CD4-positive, alpha-beta T cell treated with Interferon gamma for 1 hour (primary cell): ENCODE data around the gene KRTAP2-1.
"Not testable (repeated sequence)": the region's sequence is repeated elsewhere in the genome, so short reads cannot be mapped to it uniquely, and the experiment has no call there.

Experiments used
- DNase-seq: peaks from one replicate; pipeline ENCODE4 v3.0.0-alpha.2; 2020

Gene KRTAP2-1

DNA sequence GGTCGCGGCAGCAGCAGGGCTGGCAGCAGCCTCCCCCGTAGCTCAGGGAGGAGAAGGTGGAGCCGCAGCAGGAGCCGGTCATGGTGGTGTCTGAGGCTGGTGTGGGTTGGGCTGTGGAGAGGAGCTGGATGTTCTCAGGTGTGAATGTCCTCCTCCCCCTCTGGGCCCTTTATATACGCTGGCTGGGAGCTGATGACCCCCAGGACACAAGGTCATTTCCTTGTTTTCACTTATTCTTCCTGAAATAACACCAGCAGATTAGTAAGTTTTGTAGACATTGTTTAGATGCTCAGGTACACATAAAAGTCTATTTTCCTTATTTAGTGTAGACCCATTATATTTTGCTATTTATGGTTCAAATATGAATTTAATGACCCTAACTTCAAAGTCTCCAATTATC is 8.0 kb upstream of the KRTAP2-1 start, which contains the start of gene KRTAP2-2:
Gene KRTAP2-2 (minus strand): TSS at position 101 of the 400 bp plus-strand sequence. CDS start 19 bp downstream, at position 82.
- not testable (repeated sequence) for DNase-seq

DNA sequence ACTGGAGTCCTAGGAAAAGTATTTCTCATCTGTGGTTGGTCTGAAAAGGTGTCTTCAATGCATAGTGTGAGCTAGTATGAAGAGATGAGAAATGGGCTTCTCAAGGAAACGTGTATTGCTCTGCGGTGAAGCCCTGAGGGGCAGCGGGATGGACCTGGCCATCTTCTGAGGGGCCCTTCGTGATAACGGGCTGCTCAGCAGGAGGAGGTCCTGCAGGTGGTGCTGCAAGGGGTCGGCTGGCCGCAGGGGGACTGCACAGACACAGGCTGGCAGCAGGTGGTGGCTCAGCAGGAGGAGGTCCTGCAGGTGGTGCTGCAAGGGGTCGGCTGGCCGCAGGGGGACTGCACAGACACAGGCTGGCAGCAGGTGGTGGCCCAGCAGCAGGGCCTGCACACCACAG is 7.4 kb upstream of the KRTAP2-1 start:
- DNase-seq: not testable (repeated sequence)

DNA sequence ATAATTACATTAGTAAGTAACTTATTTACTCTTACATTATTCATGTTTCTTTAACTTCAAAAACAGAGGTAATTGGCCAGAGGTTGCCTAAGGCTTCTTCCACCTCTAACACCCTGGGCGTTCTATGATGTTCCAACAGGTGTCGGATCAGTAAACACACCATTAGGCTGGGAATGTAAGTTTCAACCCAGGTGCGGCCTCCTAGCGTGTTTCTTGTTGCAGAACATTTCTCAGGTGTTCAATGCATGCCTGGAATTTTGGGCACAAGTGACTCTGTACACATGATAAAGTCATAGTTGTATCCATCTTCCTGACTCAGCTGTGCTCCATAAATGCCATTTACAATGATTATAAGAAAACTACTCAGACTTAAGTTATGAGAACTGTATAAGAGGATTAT is 6.9 kb upstream of the KRTAP2-1 start:
- DNase-seq: no peak

DNA sequence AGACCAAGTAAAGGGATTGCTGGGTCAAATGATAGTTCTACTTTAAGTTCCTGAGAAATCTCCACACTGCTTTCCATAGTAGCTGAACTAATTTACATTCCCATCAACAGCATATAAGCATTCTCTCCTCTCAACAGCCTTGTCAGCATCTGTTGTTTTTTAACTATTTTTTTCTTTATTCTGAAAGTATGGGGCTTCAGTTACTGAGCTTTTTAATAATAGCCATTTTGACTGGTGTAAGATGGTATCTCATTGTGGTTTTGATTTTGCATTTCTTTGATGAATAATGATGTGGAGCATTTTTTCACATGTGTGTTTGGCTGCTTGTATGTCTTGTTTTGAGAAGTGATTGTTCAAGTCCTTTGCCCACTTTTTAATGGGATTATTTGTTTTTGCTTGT is 5.5 kb upstream of the KRTAP2-1 start:
- DNase-seq: no peak

DNA sequence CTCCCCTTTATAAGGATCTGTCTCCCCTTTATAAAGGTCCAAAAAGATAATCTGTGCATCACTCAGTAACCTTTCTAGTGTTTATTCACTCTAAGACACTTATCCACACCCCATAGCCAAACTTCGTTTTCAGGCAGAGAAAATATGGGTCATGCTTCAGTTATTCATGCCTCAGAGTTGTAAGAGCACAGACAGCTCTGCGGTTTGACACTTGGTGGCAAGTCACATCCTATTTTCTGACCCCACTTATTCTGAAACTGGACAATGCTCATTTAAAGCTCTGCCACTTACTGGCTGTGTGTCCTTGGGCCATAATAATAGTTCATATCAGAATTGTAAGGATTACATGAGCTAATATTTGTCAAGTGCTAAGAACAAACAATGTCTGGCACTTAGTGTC is 2.0 kb upstream of the KRTAP2-1 start:
- no peak for DNase-seq

DNA sequence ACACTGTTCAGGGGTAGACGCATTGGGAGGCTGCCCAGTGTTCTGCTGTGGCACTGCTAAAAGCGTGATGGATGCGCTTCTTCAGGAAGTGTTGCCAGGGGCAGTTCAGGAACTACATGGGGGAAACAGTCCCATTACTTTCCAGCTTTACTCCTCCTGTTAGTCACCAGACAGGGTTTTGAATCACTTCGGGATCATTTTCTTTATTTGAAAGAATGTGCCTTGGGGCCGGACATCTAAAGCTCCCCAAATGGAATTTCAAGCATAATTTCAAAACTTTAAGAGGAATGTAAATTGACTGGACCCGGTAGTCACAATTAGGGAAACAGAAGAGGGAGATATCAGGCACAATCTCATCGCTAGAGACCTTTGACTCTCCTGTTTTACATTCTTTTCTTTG is 1.3 kb upstream of the KRTAP2-1 start:
- DNase-seq: no peak

DNA sequence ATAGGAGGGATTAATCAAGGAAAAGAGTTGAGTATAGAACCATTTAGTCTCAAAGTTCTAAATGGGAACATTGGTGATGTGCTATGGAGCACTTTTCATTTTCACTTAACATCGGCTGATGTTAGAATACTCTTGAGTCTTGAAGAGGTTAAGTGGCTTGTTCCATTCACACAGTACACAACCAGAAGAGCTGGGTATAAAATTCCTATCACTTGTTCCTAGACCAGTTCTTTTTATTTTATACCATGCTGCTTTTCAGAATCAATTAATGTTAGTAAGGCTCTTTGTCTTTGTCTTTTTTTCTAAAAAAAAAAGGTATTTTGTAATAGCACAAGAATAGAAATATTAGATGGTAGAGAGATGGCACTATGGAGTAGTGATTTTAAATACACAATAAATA is 4.2 kb downstream of the KRTAP2-1 start:
- no peak for DNase-seq

DNA sequence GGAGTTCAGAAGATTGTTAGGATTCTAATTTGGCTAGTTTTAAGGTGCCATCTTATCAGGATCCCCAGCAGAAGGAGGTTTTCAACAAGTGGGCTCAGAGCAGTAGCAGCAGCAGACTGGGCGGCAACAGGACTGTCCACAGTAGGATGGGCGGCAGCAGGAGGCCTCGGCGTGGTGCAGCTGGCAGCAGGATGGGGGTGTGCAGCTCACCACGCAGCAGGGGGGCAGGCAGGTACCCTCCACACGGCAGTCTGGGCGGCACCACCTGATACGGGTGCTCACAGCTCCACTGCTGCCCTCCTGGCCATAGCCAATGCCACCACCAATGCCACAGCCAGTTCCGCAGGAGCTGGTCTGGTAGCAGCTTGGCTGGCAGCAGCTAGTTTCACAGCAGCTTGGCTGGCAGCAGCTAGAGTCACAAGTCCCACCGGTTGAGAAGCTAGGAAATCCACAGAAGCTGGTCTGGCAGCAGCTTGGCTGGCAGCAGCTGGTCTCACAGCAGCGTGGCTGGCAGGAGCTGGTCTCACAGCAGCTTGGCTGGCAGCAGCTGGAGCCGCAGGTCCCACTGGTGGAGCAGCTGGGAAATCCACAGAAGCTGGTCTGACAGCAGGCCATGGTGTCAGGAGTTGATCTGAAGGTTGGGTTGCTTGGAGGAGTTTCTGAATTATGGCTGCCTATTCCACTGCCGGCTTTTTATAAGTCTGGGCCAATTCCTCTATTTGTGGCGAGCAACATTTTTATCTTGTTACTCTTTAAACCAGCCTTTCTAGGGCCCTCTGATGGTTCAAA is 6.1 kb downstream of the KRTAP2-1 start, which contains the start of gene KRTAP1-1:
Gene KRTAP1-1 (minus strand): TSS at position 668 of the 789 bp plus-strand sequence. CDS start 53 bp downstream, at position 615.
- not testable (repeated sequence) for DNase-seq

DNA sequence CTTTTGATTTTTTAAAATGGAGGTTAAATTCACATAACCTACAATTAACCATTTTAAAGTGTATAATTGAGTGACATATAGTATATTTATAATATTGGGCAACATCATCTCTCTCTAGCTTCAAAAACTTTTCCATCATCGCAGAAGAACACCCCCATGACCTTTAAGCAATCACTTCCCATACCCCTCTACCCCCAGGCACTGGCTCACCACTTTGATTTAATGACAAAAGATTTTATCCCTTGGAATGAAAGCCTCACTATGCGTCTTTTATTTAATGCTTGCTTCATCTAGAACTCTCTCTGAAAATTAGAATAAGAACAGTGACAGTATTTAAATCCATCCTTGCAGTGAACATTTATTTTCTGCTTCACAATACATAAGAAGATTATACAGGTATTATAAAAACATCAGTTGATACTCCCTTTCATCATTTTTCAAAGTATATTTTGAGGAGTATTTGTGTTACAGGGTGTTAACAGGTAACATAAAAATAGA is 9.2 kb downstream of the KRTAP2-1 start:
- DNase-seq: no peak

DNA sequence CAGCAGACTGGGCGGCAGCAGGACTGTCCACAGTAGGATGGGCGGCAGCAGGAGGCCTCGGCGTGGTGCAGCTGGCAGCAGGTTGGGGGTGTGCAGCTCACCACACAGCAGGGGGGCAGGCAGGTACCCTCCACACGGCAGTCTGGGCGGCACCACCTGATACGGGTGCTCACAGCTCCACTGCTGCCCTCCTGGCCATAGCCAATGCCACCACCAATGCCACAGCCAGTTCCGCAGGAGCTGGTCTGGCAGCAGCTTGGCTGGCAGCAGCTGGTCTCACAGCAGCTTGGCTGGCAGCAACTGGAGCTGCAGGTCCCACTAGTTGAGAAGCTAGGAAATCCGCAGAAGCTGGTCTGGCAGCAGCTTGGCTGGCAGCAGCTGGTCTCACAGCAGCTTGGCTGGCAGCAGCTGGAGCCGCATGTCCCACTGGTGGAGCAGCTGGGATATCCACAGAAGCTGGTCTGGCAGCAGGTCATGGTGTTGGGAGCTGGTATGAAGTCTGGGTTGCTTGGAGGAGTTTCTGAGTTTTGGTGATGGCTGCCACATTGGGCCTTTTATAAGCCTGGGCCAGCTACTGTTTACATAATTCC is 12.7 kb downstream of the KRTAP2-1 start, which contains the start of gene KRTAP1-3:
Gene KRTAP1-3 (minus strand): TSS at position 529 of the 590 bp plus-strand sequence. CDS start 53 bp downstream, at position 476.
- not testable (repeated sequence) for DNase-seq

DNA sequence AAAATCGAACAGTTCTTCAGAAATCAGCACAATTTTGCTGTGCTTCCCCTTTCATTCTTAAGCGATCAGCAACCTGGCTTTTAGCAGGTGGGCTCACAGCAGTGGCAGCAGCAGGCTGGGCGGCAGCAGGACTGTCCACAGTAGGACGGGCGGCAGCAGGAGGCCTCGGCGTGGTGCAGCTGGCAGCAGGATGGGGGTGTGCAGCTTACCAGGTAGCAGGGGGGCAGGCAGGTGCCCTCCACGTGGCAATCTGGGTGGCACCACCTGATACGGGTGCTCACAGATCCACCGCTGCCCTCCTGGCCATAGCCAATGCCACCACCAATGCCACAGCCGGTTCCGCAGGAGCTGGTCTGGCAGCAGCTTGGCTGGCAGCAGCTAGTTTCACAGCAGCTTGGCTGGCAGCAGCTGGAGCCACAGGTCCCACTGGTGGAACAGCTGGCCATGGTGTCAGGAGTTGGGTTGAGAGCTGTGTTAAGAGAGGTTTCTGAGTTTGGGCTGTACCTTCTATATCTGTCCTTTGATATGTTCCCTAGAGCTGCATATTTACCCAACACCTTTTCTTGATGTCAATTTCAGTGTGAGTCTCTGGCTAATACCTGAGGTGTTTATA is 17.4 kb downstream of the KRTAP2-1 start, which contains the start of gene KRTAP1-4:
Gene KRTAP1-4 (minus strand): TSS at position 563 of the 613 bp plus-strand sequence. CDS start 117 bp downstream, at position 446.
- no peak for DNase-seq

DNA sequence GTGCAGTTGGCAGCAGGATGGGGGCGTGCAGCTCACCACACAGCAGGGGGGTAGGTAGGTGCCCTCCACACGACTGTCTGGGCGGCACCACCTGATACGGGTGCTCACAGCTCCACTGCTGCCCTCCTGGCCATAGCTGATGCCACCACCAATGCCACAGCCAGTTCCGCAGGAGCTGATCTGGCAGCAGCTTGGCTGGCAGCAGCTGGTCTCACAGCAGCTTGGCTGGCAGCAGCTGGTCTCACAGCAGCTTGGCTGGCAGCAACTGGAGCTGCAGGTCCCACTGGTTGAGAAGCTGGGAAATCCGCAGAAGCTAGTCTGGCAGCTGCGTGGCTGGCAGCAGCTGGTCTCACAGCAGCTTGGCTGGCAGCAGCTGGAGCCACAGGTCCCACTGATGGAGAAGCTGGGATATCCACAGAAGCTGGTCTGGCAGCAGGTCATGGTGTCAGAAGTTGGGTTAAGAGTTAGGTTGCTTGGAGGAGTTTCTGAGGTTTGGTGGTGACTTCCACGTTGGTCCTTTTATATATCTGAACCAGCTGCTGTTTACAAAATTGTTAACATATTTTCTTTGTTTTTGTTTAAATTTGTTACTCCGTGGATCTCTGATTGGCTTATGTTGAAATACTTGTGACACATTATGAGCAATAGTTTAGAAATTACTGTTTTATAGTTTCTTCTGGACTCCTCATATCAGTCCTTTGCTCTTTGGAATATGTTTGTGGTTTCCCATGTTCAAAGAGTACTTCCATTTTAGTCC is 20.2 kb downstream of the KRTAP2-1 start, which contains the start of gene KRTAP1-5:
Gene KRTAP1-5 (minus strand): TSS at position 494 of the 757 bp plus-strand sequence. CDS start 53 bp downstream, at position 441.
- DNase-seq: no peak

DNA sequence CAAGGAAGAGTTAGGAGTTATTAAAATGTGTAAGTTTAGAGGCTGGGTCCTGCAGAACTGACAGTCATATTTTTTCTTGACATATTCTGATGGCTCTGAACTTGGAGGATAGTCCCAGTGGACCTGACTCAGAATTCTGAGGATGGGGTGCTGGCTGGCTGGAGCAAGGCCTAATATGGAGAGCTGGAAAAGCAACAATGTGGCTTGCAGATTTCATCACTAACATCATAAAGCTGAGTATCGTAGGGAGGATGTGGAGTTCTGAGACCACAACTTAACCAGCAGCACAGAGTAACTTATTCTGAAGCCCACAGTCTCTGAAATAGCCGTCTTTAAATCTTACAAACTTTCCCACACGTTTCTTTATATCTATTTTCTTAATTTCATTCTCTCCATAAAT is 22.4 kb downstream of the KRTAP2-1 start:
- DNase-seq: no peak

DNA sequence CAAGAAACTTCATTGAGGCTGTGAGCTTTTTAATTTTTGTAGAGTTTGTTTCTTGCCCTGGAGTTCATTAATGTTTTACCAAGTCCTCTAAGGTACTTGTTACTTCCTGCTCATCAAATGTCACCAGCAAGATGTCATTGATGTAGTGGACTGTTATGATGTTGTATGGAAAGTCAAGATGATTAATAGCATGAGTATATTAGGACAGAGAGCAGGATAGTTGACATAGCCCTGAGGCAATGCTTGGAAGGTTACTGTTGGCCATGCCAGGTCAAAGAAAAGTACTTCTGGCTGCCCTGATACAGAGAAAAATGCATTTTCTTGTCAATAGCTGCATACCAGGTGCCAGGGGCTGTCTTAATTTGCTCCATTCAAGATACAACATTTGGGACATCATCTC is 26.8 kb downstream of the KRTAP2-1 start:
- DNase-seq: no peak

DNA sequence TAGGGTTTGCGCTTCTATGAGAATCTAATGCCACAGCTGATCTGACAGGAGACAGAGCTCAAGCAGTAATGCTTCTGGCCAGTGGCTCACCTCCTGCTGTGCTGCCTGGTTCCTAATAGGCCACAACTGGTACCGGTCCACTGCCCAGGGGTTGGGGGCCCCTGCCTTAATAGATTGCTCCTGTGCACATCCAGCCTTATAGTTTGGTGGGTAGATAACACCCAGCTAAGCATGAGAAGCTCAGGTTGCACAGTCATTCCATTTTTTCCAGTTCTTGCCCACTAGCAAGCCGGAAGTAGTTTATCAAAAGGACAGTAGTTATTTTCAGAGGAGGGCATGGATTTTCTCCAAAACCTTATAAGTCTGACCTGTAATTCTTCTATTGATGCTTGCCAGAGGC is 27.7 kb downstream of the KRTAP2-1 start:
- DNase-seq: no peak

DNA sequence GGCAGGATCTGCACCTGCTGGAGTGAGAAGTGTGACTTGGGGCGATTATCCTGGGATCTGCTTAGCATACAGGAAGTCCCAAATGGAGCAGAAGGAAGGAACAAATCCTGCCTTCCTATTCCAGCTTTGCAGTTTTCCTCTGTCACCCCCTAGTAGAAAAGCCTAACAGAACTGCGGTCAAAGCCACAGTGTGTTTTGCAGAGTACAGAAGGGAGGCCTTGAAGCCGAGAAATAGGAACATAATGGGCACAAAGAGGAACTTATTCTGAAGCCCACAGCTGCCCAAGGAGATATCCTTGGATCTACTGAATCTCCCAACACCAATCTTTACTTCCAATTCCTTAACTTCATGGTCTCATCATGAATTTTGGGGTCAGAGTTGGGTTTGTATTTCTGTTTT is 28.6 kb downstream of the KRTAP2-1 start:
- no peak for DNase-seq

DNA sequence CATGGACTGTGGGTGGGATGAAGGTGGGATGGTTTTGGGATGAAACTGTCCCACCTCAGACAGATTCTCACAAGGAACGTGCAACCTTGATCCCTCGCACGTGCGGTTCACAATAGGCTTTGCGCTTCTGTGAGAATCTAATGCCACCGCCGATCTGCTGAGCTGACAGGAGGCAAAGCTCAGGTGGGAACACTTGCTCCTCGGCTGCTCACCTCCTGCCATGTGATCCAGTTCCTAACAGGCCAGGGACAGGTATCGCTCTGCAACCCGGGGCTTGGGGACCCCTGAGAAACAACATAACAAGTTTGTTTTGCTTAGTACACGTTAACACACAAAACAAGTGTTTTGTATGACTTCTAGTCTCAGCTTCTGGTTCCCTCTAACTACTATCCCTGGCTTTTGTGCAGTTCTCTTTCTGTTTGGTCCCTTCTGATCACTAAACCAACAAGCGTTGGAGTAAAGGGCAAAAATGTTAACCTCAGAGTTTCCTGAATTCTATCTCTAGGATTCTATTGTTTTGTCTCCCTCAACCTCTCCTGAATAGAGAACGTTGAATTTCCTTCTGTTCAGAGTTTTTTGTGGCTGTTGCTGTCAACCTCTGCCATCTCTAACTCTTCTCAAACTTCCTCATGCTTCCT is 30.4 kb downstream of the KRTAP2-1 start:
- no peak for DNase-seq

DNA sequence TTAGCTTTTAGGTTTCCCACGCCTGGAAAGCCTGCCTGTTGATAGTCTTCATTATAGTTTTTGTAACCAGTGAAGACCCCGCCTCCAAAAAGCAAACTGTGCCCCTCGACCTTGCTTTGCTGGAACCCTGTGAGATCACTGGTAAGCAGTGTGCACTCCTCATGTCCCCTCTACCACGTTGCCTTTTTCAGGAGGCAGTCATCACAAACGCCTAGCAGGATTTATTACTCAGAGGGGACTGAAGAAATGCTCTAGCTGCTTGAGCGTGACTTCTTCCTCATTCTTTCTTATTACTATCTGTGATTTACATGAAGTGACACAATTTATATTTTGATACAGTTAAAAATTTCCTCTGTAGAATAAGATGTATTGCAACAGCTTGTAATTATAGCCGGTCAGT is 31.7 kb downstream of the KRTAP2-1 start:
- no peak for DNase-seq

DNA sequence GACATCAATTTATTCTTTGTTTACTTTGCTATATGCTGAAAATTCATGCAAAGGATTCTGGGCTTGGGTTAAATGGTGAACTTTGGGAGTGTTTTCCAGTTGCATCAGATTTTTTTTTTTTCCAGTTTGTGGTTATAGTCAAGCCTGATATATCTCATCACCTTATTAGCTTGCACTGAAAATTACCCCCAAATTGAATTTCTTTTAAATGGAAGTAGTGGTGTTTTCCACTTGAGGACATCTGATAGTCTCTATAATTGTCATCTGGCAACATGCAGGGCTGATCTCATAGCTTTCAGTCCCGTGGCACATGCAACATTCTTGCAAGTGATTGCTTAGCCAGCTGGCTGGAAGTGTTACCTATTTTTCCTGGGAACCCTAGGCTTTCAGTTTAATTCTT is 33.5 kb downstream of the KRTAP2-1 start:
- no peak for DNase-seq

DNA sequence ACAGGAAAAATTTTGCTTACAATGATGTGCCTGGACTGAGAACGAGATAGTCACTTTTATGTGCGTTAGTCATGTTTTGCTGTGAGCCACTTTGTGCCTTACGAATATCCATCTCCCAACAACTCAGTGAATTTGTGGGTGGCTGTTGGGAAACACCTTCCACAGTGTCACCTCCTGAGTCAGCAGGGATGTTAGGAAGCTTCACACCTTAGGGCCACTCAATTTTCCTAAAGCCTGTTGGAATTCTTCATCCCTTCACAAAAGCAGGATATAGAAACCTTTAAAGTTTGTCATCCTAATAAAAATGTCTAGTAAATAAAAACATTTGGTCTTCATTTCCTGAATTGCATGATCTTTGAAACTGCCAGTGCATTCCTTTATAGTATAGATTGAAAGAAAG is 33.9 kb downstream of the KRTAP2-1 start:
- no peak for DNase-seq

DNA sequence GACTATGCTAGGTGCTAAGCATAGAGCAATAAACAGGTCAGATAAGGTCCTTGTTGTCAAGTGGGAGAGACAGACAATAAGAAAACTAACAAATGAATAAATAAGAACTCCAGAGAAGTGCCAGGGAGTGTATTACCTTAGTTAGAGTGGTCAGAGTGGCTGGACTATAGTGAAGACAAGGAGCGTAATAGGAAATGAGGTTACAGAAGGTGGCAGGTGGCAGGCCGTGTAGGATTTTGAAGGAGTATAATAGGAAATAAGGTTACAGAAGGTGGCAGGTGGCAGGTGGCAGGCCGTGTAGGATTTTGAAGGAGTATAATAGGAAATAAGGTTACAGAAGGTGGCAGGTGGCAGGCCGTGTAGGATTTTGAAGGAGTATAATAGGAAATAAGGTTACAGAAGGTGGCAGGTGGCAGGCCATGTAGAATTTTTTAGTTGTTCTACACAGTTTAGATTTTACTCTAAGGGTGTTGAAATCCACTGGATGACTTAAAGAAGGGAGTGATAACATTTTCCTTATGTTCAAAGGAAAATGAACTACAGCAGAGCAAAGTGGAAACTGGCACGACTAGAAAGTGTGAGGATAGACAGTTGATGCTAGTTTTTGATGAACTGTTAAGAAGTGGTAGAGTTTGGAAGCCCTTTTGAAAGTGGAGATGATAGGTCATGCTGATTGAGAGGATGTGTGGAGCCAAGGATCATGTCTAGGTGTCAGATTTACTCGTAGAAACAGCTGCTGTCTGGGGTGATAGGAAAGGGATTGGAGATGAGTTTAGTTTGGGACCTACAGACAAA is 34.6 kb downstream of the KRTAP2-1 start:
- DNase-seq: no peak
